PFSK-1 (cell line): ENCODE measurements around the gene DNAH8.

Experiments used
- POLR2AphosphoS5 ChIP-seq: IDR thresholded peaks from 2 replicates; pipeline ENCODE4 v1.6.1; 2012; ENCODE audit warnings: low read depth, mild to moderate bottlenecking, control low read depth, low read length, moderate library complexity
- TAF1 ChIP-seq: IDR thresholded peaks from 2 replicates; pipeline ENCODE4 v1.6.1; 2012; ENCODE audit warnings: low read length, control low read depth, borderline replicate concordance; ENCODE audit not compliant: insufficient read depth
- TF ChIP-seq, protein P1 (sequence below), 2 experiments: IDR thresholded peaks; 2 replicates each; pipeline versions ENCODE4 v1.6.1 to v1.8.0; 2011 to 2012; ENCODE audit warnings: low read depth in 2 of 2, low read length in 2 of 2, control low read depth in 1 of 2, inconsistent platforms in 1 of 2, mild to moderate bottlenecking in 1 of 2, moderate library complexity in 1 of 2; ENCODE audit not compliant: insufficient read depth in 1 of 2

DNA sequence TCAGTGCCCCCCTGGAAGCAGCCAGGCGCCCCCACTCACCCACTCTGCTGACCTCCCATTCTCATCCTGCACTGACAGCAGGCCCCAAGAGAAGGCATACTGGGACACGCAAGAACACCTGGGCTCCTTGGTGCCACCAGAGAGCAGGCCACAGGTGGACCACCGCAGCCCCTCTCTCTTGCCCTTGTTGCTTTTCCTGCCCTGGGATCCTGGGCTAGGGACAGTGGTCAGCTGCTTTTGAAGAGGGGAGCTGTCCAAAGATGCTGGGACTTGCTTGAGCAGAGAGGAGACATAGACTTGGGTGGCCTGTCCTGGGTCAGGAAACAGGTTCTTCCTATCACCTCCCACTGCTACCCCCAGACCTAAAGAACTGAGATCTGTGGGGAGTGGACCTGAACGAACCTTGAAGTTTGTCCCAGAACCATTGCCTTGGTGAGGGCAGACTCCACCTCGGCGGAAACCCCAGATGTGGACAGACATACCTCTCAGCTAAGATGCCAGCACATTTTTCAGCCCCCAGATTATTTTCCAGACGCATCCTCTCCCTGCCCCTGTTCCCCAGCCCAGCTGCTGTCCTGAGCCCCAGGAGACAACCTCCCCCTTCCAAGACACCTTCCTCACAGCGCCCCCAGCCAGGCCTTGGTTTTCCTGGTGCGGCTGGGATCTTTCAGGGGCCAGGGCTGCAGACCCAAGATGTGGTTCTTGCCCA lies 334.6 kb downstream of the DNAH8 start:
- TF ChIP-seq, protein P1, sequence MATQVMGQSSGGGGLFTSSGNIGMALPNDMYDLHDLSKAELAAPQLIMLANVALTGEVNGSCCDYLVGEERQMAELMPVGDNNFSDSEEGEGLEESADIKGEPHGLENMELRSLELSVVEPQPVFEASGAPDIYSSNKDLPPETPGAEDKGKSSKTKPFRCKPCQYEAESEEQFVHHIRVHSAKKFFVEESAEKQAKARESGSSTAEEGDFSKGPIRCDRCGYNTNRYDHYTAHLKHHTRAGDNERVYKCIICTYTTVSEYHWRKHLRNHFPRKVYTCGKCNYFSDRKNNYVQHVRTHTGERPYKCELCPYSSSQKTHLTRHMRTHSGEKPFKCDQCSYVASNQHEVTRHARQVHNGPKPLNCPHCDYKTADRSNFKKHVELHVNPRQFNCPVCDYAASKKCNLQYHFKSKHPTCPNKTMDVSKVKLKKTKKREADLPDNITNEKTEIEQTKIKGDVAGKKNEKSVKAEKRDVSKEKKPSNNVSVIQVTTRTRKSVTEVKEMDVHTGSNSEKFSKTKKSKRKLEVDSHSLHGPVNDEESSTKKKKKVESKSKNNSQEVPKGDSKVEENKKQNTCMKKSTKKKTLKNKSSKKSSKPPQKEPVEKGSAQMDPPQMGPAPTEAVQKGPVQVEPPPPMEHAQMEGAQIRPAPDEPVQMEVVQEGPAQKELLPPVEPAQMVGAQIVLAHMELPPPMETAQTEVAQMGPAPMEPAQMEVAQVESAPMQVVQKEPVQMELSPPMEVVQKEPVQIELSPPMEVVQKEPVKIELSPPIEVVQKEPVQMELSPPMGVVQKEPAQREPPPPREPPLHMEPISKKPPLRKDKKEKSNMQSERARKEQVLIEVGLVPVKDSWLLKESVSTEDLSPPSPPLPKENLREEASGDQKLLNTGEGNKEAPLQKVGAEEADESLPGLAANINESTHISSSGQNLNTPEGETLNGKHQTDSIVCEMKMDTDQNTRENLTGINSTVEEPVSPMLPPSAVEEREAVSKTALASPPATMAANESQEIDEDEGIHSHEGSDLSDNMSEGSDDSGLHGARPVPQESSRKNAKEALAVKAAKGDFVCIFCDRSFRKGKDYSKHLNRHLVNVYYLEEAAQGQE (IDR thresholded peaks at IDR 0.05; ENCODE audit: insufficient read depth in 1 of 2, low read depth in 2 of 2, low read length in 2 of 2), result peak in 1 of 2 experiments; percentile 64; a peak in 1 of 4 replicates
- TF ChIP-seq POLR2AphosphoS5 (no peak), TAF1 (no peak)
